ENCODE measurements around the gene TNFSF15.

- no peak for TF ChIP-seq POLR2A (IDR thresholded peaks at IDR 0.05; ENCODE audit: low read depth)
- TF ChIP-seq POLR2AphosphoS5 (IDR thresholded peaks at IDR 0.05), result no peak
- TF ChIP-seq CTCF (IDR thresholded peaks at IDR 0.05), result no peak
- no peak for TF ChIP-seq EP300 (IDR thresholded peaks at IDR 0.05)
Observed at GRCh38 chr9:114836769-114837168, 30.9 kb upstream of the TNFSF15 start.
